ENCODE data around the gene OPCML.

Gene OPCML

DNA sequence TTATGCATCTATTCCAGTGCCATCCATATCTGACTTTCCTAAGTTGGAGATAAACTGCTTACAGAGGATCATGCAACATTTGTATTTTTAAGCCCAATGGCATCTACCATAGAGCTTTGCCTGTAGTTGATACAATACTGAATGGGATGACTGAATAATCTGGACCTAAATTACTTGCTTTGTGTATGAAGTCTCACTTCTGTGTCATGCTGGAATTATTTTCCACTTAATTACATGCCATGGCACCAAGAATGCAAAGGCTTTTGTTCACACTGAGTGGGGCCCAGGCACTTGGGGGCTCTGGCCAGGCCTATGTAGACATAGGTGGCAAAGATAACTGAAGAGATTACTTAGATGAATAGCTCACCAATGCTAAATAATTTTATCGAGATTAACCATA lies 51.6 kb downstream of the OPCML start:
- Histone ChIP-seq H3K27me3 (ENCODE audit: insufficient read depth, poor library complexity, severe bottlenecking) (no peaks in the 10 kb centered on the region), H3K4me3 (replicated peaks; ENCODE audit: insufficient read depth, low read length) (no peak overlapping the region), H3K27ac (replicated peaks) (no peak overlapping the region)
- no peak for DNase-seq (ENCODE audit: low read depth in 1 of 2, low spot score in 1 of 2)
- TF ChIP-seq GABPA (IDR thresholded peaks at IDR 0.05; ENCODE audit: low read depth) = no peak
- TF ChIP-seq REST (IDR thresholded peaks at IDR 0.05; ENCODE audit: insufficient replicate concordance, low read depth) = no peak
- no peak for TF ChIP-seq SPI1 (IDR thresholded peaks at IDR 0.05; ENCODE audit: borderline replicate concordance, low read depth)
- no peak for TF ChIP-seq CTCF (IDR thresholded peaks at IDR 0.05; ENCODE audit: insufficient read depth, low read length)
- TF ChIP-seq POLR2AphosphoS5 (IDR thresholded peaks at IDR 0.05; ENCODE audit: low read depth) = no peak

GRCh38 chr11:133479209-133479608 lies 53.1 kb downstream of the OPCML start:
- no peak for TF ChIP-seq POLR2AphosphoS5 (IDR thresholded peaks at IDR 0.05; ENCODE audit: low read depth)
- TF ChIP-seq REST (IDR thresholded peaks at IDR 0.05; ENCODE audit: insufficient replicate concordance, low read depth) = no peak
- TF ChIP-seq GABPA (IDR thresholded peaks at IDR 0.05; ENCODE audit: low read depth) = no peak
- no peak overlapping the region for H3K27ac ChIP-seq (replicated peaks)
- no peak overlapping the region for H3K4me3 ChIP-seq (replicated peaks; ENCODE audit: insufficient read depth, low read length)
- DNase-seq (ENCODE audit: low read depth in 1 of 2, low spot score in 1 of 2) = no peak
- H3K27me3 ChIP-seq (ENCODE audit: insufficient read depth, poor library complexity, severe bottlenecking) = no peaks in the 10 kb centered on the region

GRCh38 chr11:133477251-133477625 lies 55.1 kb downstream of the OPCML start:
- Histone ChIP-seq H3K27me3 (ENCODE audit: insufficient read depth, poor library complexity, severe bottlenecking) (no peaks in the 10 kb centered on the region), H3K4me3 (replicated peaks; ENCODE audit: insufficient read depth, low read length) (no peak overlapping the region), H3K27ac (replicated peaks) (no peak overlapping the region)
- no peak for DNase-seq (ENCODE audit: low read depth in 1 of 2, low spot score in 1 of 2)
- TF ChIP-seq CTCF (IDR thresholded peaks at IDR 0.05; ENCODE audit: insufficient read depth, low read length) (no peak), POLR2AphosphoS5 (IDR thresholded peaks at IDR 0.05; ENCODE audit: low read depth) (no peak), SPI1 (IDR thresholded peaks at IDR 0.05; ENCODE audit: borderline replicate concordance, low read depth) (no peak), GABPA (IDR thresholded peaks at IDR 0.05; ENCODE audit: low read depth) (no peak), REST (IDR thresholded peaks at IDR 0.05; ENCODE audit: insufficient replicate concordance, low read depth) (no peak)

Measured in HL-60 (cell line).